Kidney epithelial cell (primary cell): ENCODE measurements around the gene PSD. TPM values are rescaled to one million over a fixed set of nuclear protein-coding genes. Genes with fewer than 3 reads are reported as not detected.

ENCODE experiments used
- DNase-seq: peaks from one replicate; pipeline ENCODE4 v3.0.0-alpha.2; 2010; ENCODE audit warnings: low read depth
- H3K27me3 ChIP-seq: 2 replicates; pipeline ENCODE4 v1.6.0; 2011; ENCODE audit warnings: low read length; ENCODE audit not compliant: control insufficient read depth, insufficient read depth
- H3K36me3 ChIP-seq: 2 replicates; pipeline ENCODE4 v1.5.1; 2011; ENCODE audit warnings: low read length; ENCODE audit not compliant: control insufficient read depth, insufficient read depth
- H3K4me3 ChIP-seq: 2 replicates; pipeline ENCODE4 v1.5.1; 2011; ENCODE audit warnings: low read depth, mild to moderate bottlenecking, control low read depth, low read length
- total RNA-seq: library from RNA; depleted of rRNA; stranded (reverse); fragments of >200 nt; gene quantifications from 2 replicates; pipeline ENCODE4 v1.2.3, GENCODE V29; 2015
- TF ChIP-seq, protein P1 (sequence below): IDR thresholded peaks from 2 replicates; pipeline ENCODE4 v1.5.1; 2011; ENCODE audit warnings: mild to moderate bottlenecking, moderate library complexity, low read length, control low read depth, inconsistent platforms; ENCODE audit not compliant: insufficient read depth, poor library complexity, severe bottlenecking

Gene PSD
- total RNA-seq, 1 donor from 2014 or later: 2.0 TPM

DNA sequence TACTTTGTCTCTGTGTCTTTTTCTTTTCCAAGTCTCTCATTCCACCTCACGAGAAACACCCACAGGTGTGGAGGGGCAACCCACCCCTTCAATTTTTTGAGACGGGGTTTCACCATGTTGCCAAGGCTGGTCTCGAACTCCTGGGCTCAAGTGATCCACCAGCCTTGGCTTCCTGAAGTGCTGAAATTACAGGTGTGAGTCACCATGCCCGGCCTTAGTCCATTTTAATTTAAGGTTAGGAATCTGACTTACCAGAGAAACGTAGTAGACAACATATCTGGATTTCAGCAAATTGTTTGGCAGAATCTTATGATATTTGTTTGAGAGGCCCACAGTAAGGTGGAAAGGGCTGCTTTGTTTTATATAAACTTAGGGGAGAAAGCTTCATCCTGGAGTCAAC is 26.3 kb downstream of the PSD start:
- TF ChIP-seq, protein P1, sequence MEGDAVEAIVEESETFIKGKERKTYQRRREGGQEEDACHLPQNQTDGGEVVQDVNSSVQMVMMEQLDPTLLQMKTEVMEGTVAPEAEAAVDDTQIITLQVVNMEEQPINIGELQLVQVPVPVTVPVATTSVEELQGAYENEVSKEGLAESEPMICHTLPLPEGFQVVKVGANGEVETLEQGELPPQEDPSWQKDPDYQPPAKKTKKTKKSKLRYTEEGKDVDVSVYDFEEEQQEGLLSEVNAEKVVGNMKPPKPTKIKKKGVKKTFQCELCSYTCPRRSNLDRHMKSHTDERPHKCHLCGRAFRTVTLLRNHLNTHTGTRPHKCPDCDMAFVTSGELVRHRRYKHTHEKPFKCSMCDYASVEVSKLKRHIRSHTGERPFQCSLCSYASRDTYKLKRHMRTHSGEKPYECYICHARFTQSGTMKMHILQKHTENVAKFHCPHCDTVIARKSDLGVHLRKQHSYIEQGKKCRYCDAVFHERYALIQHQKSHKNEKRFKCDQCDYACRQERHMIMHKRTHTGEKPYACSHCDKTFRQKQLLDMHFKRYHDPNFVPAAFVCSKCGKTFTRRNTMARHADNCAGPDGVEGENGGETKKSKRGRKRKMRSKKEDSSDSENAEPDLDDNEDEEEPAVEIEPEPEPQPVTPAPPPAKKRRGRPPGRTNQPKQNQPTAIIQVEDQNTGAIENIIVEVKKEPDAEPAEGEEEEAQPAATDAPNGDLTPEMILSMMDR: no peak
- DNase-seq: no peak
- no peak overlapping the region for H3K4me3 ChIP-seq
- H3K27me3 ChIP-seq: no peaks in the 10 kb centered on the region
- H3K36me3 ChIP-seq: no peaks in the 10 kb centered on the region

DNA sequence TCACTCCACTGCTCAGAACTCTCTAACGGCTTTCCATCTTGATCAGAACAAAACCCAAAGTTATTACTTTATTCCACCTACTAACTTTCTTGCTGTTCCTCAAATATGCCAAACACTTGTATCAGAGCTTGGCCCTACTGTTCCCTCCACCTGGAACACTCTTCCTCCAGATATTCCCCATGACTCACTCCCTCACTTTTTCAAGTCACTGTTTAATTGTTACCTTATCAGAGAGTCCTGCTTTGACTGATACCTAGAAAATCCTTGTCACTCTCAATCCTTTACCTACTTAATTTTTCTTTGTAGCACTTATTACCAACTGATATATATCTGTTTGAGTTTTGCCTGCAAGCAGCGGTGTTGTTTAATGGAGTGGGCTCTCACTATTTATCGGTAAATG is 28.7 kb downstream of the PSD start:
- TF ChIP-seq, protein P1: no peak
- H3K27me3 ChIP-seq: no peaks in the 10 kb centered on the region
- no peak overlapping the region for H3K4me3 ChIP-seq
- H3K36me3 ChIP-seq: no peaks in the 10 kb centered on the region
- DNase-seq: no peak

DNA sequence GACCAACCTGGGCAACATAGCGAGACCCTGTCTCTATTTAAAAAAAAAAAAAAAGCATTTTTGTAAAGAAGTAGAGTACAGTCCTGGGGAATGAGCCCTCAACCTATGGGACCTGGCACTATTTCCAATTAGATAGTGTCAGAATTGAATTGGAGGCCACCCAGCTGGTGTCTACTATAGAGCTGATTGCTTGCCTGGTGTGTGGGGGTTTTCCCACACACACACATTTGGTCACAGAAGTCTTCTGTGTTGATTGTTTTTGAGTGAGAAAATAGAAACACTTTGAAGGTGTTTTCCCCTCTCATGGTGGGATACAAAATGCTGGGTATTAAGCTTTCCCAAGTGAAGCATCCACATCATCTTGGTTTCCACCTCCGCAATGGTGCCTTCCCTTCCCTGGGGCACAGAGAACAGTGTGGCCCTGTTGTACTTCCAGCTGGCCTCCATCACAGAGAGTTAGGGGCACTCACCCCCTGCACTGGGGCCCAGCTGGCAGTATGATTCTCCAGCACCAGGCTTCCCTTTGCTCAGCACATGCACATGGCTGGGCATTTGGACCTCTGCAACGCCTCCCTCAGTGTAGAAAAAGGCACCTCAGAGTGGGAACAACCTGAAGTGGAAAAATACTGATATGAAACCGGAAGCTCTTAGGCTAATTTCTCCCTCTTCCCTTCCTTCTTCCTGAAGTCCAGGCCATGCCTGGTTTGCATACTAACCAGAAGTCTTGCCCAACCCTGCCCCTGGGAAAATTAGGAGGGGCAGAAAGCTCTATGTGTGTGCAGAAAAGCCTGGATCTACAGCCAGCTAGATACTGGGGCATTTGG is 33.8 kb downstream of the PSD start:
- H3K36me3 ChIP-seq: peaks cover 5% of the 10 kb centered on the region
- H3K4me3 ChIP-seq: no peak overlapping the region
- H3K27me3 ChIP-seq: no peaks in the 10 kb centered on the region
- TF ChIP-seq, protein P1: no peak
- DNase-seq: no peak

DNA sequence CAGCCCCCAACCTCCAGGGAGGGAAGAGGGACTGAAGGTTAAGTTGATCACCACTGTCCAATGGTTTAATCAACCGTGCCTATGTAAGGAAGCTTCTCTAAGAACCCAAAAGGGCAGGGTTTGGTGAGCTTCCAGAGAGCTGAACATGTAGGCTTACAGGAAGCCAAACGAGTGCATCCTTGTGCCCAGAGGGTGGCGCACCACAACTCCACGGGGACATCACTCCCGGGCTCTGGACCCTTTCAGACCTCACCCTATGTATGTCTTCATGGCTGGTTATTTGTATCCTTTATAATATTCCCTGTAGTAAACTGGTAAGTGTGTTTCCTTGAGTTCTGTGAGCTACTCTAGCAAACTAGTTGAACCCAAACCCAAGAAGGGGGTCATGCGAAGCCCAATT is 34.5 kb downstream of the PSD start:
- DNase-seq: no peak
- Histone ChIP-seq H3K4me3 (no peak overlapping the region), H3K36me3 (peaks cover 5% of the 10 kb centered on the region), H3K27me3 (no peaks in the 10 kb centered on the region)
- TF ChIP-seq, protein P1: peak; percentile 14

DNA sequence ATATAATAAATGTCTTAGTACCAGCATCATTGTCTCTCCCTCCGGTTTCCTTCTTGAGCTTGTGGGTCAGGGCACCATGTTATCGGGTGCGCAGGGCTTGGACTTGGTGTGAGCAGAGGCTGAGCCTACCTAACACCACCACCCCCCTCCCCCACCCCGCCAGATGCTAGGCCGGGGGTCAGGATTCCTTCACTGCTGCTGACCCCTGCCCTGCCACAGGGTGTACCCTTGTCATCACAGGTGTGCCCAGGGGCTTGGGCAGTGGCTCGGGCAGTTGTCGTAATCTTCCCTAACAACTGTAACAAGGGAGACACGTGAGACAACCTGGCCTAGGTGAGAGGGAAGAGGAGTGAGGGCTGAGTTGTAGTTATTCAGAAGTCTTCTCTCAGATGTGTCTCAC is 35.7 kb downstream of the PSD start:
- no peak overlapping the region for H3K4me3 ChIP-seq
- no peaks in the 10 kb centered on the region for H3K27me3 ChIP-seq
- H3K36me3 ChIP-seq: peaks cover 5% of the 10 kb centered on the region
- TF ChIP-seq, protein P1: no peak
- no peak for DNase-seq

DNA sequence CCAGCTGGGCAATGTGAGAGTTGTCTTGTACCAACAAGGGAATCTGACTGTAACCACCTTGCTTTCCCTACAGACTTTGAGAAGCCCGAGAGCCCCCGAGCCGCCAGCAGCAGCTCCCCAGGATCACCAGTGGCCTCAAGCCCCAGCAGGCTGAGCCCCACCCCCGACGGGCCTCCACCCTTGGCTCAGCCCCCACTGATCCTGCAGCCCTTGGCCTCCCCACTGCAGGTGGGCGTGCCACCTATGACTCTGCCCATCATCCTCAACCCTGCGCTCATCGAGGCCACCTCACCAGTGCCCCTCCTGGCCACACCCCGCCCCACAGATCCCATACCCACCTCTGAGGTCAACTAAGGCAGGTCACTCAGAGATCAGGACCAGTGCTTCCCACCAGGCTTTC is 36.6 kb downstream of the PSD start:
- no peak overlapping the region for H3K4me3 ChIP-seq
- TF ChIP-seq, protein P1: no peak
- no peaks in the 10 kb centered on the region for H3K27me3 ChIP-seq
- H3K36me3 ChIP-seq: peaks cover 5% of the 10 kb centered on the region
- no peak for DNase-seq
